BLaER1 treated with 17β-estradiol and CSF1 and Interleukin-3, amounts not matched to agents 10 nM and 100 nM (cell line): ENCODE measurements around the gene NR1I3.

Experiments used
- H3K27ac ChIP-seq, 11 experiments: shearing (Covaris generic); formaldehyde crosslinking; 2 replicates each; pipeline ENCODE4 v1.8.1; 2022
- H3K27me3 ChIP-seq, 11 experiments: shearing (Covaris generic); formaldehyde crosslinking; 2 replicates each; pipeline ENCODE4 v1.8.1; 2022
- H3K36me3 ChIP-seq, 11 experiments: shearing (Covaris generic); formaldehyde crosslinking; 2 replicates each; pipeline ENCODE4 v1.8.1; 2022
- H3K4me1 ChIP-seq, 10 experiments: shearing (Covaris generic); formaldehyde crosslinking; 2 replicates each; pipeline ENCODE4 v1.8.1; 2022
- H3K4me2 ChIP-seq, 11 experiments: shearing (Covaris generic); formaldehyde crosslinking; 2 replicates each; pipeline ENCODE4 v1.8.1; 2022
- H3K4me3 ChIP-seq, 10 experiments: shearing (Covaris generic); formaldehyde crosslinking; 2 replicates each; pipeline ENCODE4 v1.8.1; 2022
- H3K9ac ChIP-seq, 11 experiments: shearing (Covaris generic); formaldehyde crosslinking; 2 replicates each; pipeline ENCODE4 v1.8.1; 2022
- H3K9me3 ChIP-seq, 11 experiments: shearing (Covaris generic); formaldehyde crosslinking; replicated peaks in 1 of 11; 2 replicates each; pipeline ENCODE4 v1.8.1; 2022
- H4K20me1 ChIP-seq, 11 experiments: shearing (Covaris generic); formaldehyde crosslinking; 2 replicates each; pipeline ENCODE4 v1.8.1; 2022
- Cebpa-rat ChIP-seq, 11 experiments: shearing (Covaris generic); IDR thresholded peaks; 2 replicates each; pipeline ENCODE4 v1.8.1; 2022

NR1I3 gene

GRCh38 chr1:161238039-161238473 is at the start of gene NR1I3:
TSS of gene NR1I3 (minus strand) at chr1:161238203. CDS start at chr1:161236565, 1,638 bp downstream.
- Histone ChIP-seq H3K27me3 (no peaks in the 10 kb centered on the region), H3K9ac (no peak within 1 kb of the TSS), H4K20me1 (no peaks in the 10 kb centered on the region), H3K4me3 (no peak within 1 kb of the TSS), H3K4me1 (peaks cover 0 to 14% (median 5%) of the 10 kb centered on the region in 10 experiments; a peak in 8 of 20 replicates), H3K27ac (no peak within 1 kb of the TSS), H3K4me2 (no peak within 1 kb of the TSS), H3K36me3 (no peaks in the 10 kb centered on the region), H3K9me3 (no peaks in the 10 kb centered on the region)
- no peak for TF ChIP-seq Cebpa-rat (IDR thresholded peaks at IDR 0.05)

- Histone ChIP-seq H3K27me3 (no peaks in the 10 kb centered on the region), H3K27ac (no peak overlapping the region), H3K4me3 (no peak overlapping the region), H4K20me1 (no peaks in the 10 kb centered on the region; a peak in 1 of 22 replicates), H3K4me2 (no peak overlapping the region), H3K9me3 (no peaks in the 10 kb centered on the region), H3K9ac (no peak overlapping the region), H3K36me3 (peaks cover 0 to 9% (median 0%) of the 10 kb centered on the region in 11 experiments; a peak in 3 of 22 replicates), H3K4me1 (peaks cover 0 to 12% (median 8%) of the 10 kb centered on the region in 10 experiments; a peak in 8 of 20 replicates)
- no peak for TF ChIP-seq Cebpa-rat (IDR thresholded peaks at IDR 0.05)
Observed at GRCh38 chr1:161287482-161288054, 49.6 kb upstream of the NR1I3 start.

- no peak overlapping the region for H3K4me2 ChIP-seq
- no peak overlapping the region for H3K9ac ChIP-seq
- no peaks in the 10 kb centered on the region for H3K27me3 ChIP-seq
- peaks cover 0 to 7% (median 6%) of the 10 kb centered on the region in 10 experiments; a peak in 8 of 20 replicates for H3K4me1 ChIP-seq
- no peak overlapping the region for H3K4me3 ChIP-seq
- no peak for TF ChIP-seq Cebpa-rat (IDR thresholded peaks at IDR 0.05)
- 0 out of 22 replicates have a peak, but pooled peaks cover 0 to 4% (median 0%) of the 10 kb centered on the region in 11 experiments for H3K9me3 ChIP-seq
- no peaks in the 10 kb centered on the region; a peak in 1 of 22 replicates for H4K20me1 ChIP-seq
- H3K27ac ChIP-seq, result no peak overlapping the region
- H3K36me3 ChIP-seq, result peaks cover 0 to 9% (median 0%) of the 10 kb centered on the region in 11 experiments; a peak in 1 of 22 replicates
Observed at GRCh38 chr1:161285521-161285920, 47.5 kb upstream of the NR1I3 start.

GRCh38 chr1:161285113-161285512 is 47.1 kb upstream of the NR1I3 start:
- Histone ChIP-seq H3K9me3 (0 out of 22 replicates have a peak, but pooled peaks cover 0 to 4% (median 0%) of the 10 kb centered on the region in 11 experiments), H3K27me3 (no peaks in the 10 kb centered on the region), H3K4me3 (no peak overlapping the region), H3K36me3 (peaks cover 0 to 9% (median 0%) of the 10 kb centered on the region in 11 experiments; a peak in 1 of 22 replicates), H4K20me1 (no peaks in the 10 kb centered on the region; a peak in 1 of 22 replicates), H3K9ac (no peak overlapping the region), H3K27ac (no peak overlapping the region), H3K4me1 (peaks cover 0 to 7% (median 2%) of the 10 kb centered on the region in 10 experiments; a peak in 8 of 20 replicates), H3K4me2 (no peak overlapping the region)
- TF ChIP-seq Cebpa-rat (IDR thresholded peaks at IDR 0.05), result no peak

- H3K27me3 ChIP-seq, result no peaks in the 10 kb centered on the region
- peaks cover 0 to 7% (median 0%) of the 10 kb centered on the region in 10 experiments; a peak in 1 of 20 replicates for H3K4me1 ChIP-seq
- no peak overlapping the region for H3K27ac ChIP-seq
- H3K4me2 ChIP-seq, result peak overlapping the region in 1 of 11 experiments; percentile 40; a peak in 2 of 22 replicates
- H3K4me3 ChIP-seq, result no peak overlapping the region
- TF ChIP-seq Cebpa-rat (IDR thresholded peaks at IDR 0.05), result no peak
- H3K9me3 ChIP-seq, result 0 out of 22 replicates have a peak, but pooled peaks cover 0 to 4% (median 0%) of the 10 kb centered on the region in 11 experiments
- H3K9ac ChIP-seq, result no peak overlapping the region
- no peaks in the 10 kb centered on the region; a peak in 1 of 22 replicates for H4K20me1 ChIP-seq
- H3K36me3 ChIP-seq, result peaks cover 0 to 18% (median 0%) of the 10 kb centered on the region in 11 experiments; a peak in 6 of 22 replicates
Observed at GRCh38 chr1:161282991-161283390, 45.0 kb upstream of the NR1I3 start.

GRCh38 chr1:161274874-161275273 is 36.9 kb upstream of the NR1I3 start:
- H3K27ac ChIP-seq, result no peak overlapping the region
- H3K4me2 ChIP-seq, result no peak overlapping the region
- peaks cover 0 to 4% (median 0%) of the 10 kb centered on the region in 10 experiments; a peak in 1 of 20 replicates for H3K4me1 ChIP-seq
- TF ChIP-seq Cebpa-rat (IDR thresholded peaks at IDR 0.05), result no peak
- H3K9me3 ChIP-seq, result no peaks in the 10 kb centered on the region
- H3K9ac ChIP-seq, result no peak overlapping the region
- H4K20me1 ChIP-seq, result no peaks in the 10 kb centered on the region
- H3K4me3 ChIP-seq, result no peak overlapping the region
- H3K36me3 ChIP-seq, result peaks cover 0 to 11% (median 0%) of the 10 kb centered on the region in 11 experiments; a peak in 6 of 22 replicates
- no peaks in the 10 kb centered on the region for H3K27me3 ChIP-seq

GRCh38 chr1:161273402-161273801 is 35.4 kb upstream of the NR1I3 start:
- TF ChIP-seq Cebpa-rat (IDR thresholded peaks at IDR 0.05), result no peak
- H3K9ac ChIP-seq, result no peak overlapping the region
- H3K9me3 ChIP-seq, result no peaks in the 10 kb centered on the region
- H3K36me3 ChIP-seq, result no peaks in the 10 kb centered on the region
- no peaks in the 10 kb centered on the region for H3K27me3 ChIP-seq
- H4K20me1 ChIP-seq, result no peaks in the 10 kb centered on the region
- no peak overlapping the region for H3K4me3 ChIP-seq
- no peak overlapping the region for H3K4me2 ChIP-seq
- H3K27ac ChIP-seq, result no peak overlapping the region
- H3K4me1 ChIP-seq, result peaks cover 0 to 4% (median 0%) of the 10 kb centered on the region in 10 experiments; a peak in 6 of 20 replicates

- Histone ChIP-seq H3K9me3 (no peaks in the 10 kb centered on the region), H3K27ac (peak overlapping the region in 1 of 11 experiments; percentile 52; a peak in 1 of 22 replicates), H4K20me1 (no peaks in the 10 kb centered on the region), H3K4me3 (no peak overlapping the region), H3K4me1 (peaks cover 15 to 23% (median 20%) of the 10 kb centered on the region in 10 experiments), H3K9ac (no peak overlapping the region; a peak in 1 of 22 replicates), H3K4me2 (peak overlapping the region; percentile 31 to 73 (median 53)), H3K36me3 (no peaks in the 10 kb centered on the region), H3K27me3 (no peaks in the 10 kb centered on the region)
- no peak for TF ChIP-seq Cebpa-rat (IDR thresholded peaks at IDR 0.05)
Observed at GRCh38 chr1:161267321-161267720, 29.3 kb upstream of the NR1I3 start.

- H3K4me2 ChIP-seq, result peak overlapping the region in 10 of 11 experiments; percentile 31 to 73 (median 51); a peak in 17 of 22 replicates
- H3K4me3 ChIP-seq, result no peak overlapping the region
- peak overlapping the region in 1 of 11 experiments; percentile 52; a peak in 1 of 22 replicates for H3K27ac ChIP-seq
- H3K27me3 ChIP-seq, result no peaks in the 10 kb centered on the region
- no peaks in the 10 kb centered on the region for H3K9me3 ChIP-seq
- H3K4me1 ChIP-seq, result peaks cover 18 to 28% (median 24%) of the 10 kb centered on the region in 10 experiments
- no peak for TF ChIP-seq Cebpa-rat (IDR thresholded peaks at IDR 0.05)
- no peaks in the 10 kb centered on the region for H4K20me1 ChIP-seq
- H3K36me3 ChIP-seq, result no peaks in the 10 kb centered on the region
- no peak overlapping the region for H3K9ac ChIP-seq
Observed at GRCh38 chr1:161266836-161267235, 28.8 kb upstream of the NR1I3 start.
